ENCODE data around the gene LRMDA.

Gene LRMDA

GRCh38 chr10:75406462-75407223 is 24.8 kb upstream of the LRMDA start:
- no peak for DNase-seq (ENCODE audit: low read depth)
- no peak for TF ChIP-seq CTCF (IDR thresholded peaks at IDR 0.05; ENCODE audit: low read depth, low read length, missing control alignments)

GRCh38 chr10:75407224-75407712 is 24.2 kb upstream of the LRMDA start:
- DNase-seq (ENCODE audit: low read depth) = no peak
- no peak overlapping the region for H3K4me3 ChIP-seq (ENCODE audit: low read depth, low read length)

More at GRCh38 chr10:75406462-75407223, 24.8 kb upstream of the LRMDA start:
- no peak overlapping the region for H3K4me3 ChIP-seq (ENCODE audit: low read depth, low read length)

GRCh38 chr10:75407713-75408508 is 23.5 kb upstream of the LRMDA start:
- no peak overlapping the region for H3K4me3 ChIP-seq (ENCODE audit: low read depth, low read length)
- no peak for DNase-seq (ENCODE audit: low read depth)
- no peak for TF ChIP-seq CTCF (IDR thresholded peaks at IDR 0.05; ENCODE audit: low read depth, low read length, missing control alignments)

More at GRCh38 chr10:75407224-75407712, 24.2 kb upstream of the LRMDA start:
- no peak for TF ChIP-seq CTCF (IDR thresholded peaks at IDR 0.05; ENCODE audit: low read depth, low read length, missing control alignments)

- no peak for DNase-seq (ENCODE audit: low read depth)
- no peak for TF ChIP-seq CTCF (IDR thresholded peaks at IDR 0.05; ENCODE audit: low read depth, low read length, missing control alignments)
- no peak overlapping the region for H3K4me3 ChIP-seq (ENCODE audit: low read depth, low read length)
Observed at GRCh38 chr10:75408509-75408875, 22.9 kb upstream of the LRMDA start.

- DNase-seq (ENCODE audit: low read depth) = no peak
- no peak for TF ChIP-seq CTCF (IDR thresholded peaks at IDR 0.05; ENCODE audit: low read depth, low read length, missing control alignments)
- H3K4me3 ChIP-seq (ENCODE audit: low read depth, low read length) = peak overlapping the region; percentile 36
Observed at GRCh38 chr10:75408911-75409885, 22.2 kb upstream of the LRMDA start.
